Measurements from ENCODE around the gene UNC5C. TPM values are rescaled to one million over a fixed set of nuclear protein-coding genes. Genes with fewer than 3 reads are reported as not detected.

UNC5C gene
- total and polyA plus RNA-seq, 2 of the 8 experiments (the other 6 are each of a cell fraction or from before 2014, with no cell fraction given), result 0.30 to 1.3 TPM

- H4K20me1 ChIP-seq (replicated peaks in 1 of 2; ENCODE audit: control insufficient read depth in 1 of 2, insufficient read depth in 2 of 2, low read length in 2 of 2), result no peaks in the 10 kb centered on the region
- H2BK15ac ChIP-seq (ENCODE audit: low read length), result no peak overlapping the region
- H3K79me2 ChIP-seq (ENCODE audit: control insufficient read depth in 1 of 2, insufficient read depth in 2 of 2, low read length in 2 of 2), result no peaks in the 10 kb centered on the region
- no peak overlapping the region for H3K27ac ChIP-seq (ENCODE audit: low read depth, low read length)
- no peak overlapping the region for H2AFZ ChIP-seq (ENCODE audit: low read length)
- H3K4me3 ChIP-seq (ENCODE audit: extremely low read depth in 1 of 4, insufficient read depth in 2 of 4, low read depth in 3 of 4, low read length in 4 of 4), result no peak overlapping the region
- no peak overlapping the region for H4K8ac ChIP-seq (ENCODE audit: extremely low read depth, insufficient read depth, low read length)
- H3K18ac ChIP-seq (ENCODE audit: extremely low read depth, low read length), result no peak overlapping the region
- no peak overlapping the region for H3K9ac ChIP-seq (replicated peaks in 1 of 4; ENCODE audit: extremely low read depth in 1 of 4, low read depth in 3 of 4, low read length in 3 of 4)
- ChIA-PET POLR2A (ENCODE audit: partially characterized antibody) (no interaction called here), CTCF (ENCODE audit: partially characterized antibody) (interaction anchor here (0.9 kb wide), 2 partner anchors 18 to 51 kb away, joined by 3 read pairs; no protein-coding TSS in a partner anchor)
- no peak overlapping the region for H2BK20ac ChIP-seq (ENCODE audit: low read length)
- no peak overlapping the region for H2AK5ac ChIP-seq (ENCODE audit: low read depth, low read length)
- no peaks in the 10 kb centered on the region for H3K36me3 ChIP-seq (ENCODE audit: control insufficient read depth in 2 of 4, insufficient read depth in 4 of 4, low read length in 3 of 4)
- no peaks in the 10 kb centered on the region for H3K27me3 ChIP-seq (replicated peaks in 1 of 4; ENCODE audit: control insufficient read depth in 3 of 4, extremely low read depth in 1 of 4, insufficient read depth in 3 of 4, low read length in 3 of 4)
- no peak overlapping the region for H2BK12ac ChIP-seq (ENCODE audit: low read depth, low read length)
- WGBS, 2 experiments (ENCODE audit: extremely low coverage in 1 of 2, insufficient coverage in 1 of 2, insufficient read length in 1 of 2, insufficient replicate concordance in 2 of 2, low coverage in 1 of 2, low lambda C conversion rate in 2 of 2, missing lambda C conversion rate in 1 of 2), result 85% methylated on average over 5 of the region's 5 CpGs; no CpG with 5 or more reads in 1 of the 2 experiments
- DNase-seq (ENCODE audit: low read depth in 1 of 2, low spot score in 2 of 2) (no peak), FAIRE-seq (no peak)
- H3K4me2 ChIP-seq (ENCODE audit: insufficient read depth in 1 of 2, low read depth in 2 of 2, low read length in 2 of 2), result no peak overlapping the region
- H3K23ac ChIP-seq (ENCODE audit: insufficient read length), result no peak overlapping the region
- no peaks in the 10 kb centered on the region for H3K4me1 ChIP-seq (replicated peaks in 1 of 4; ENCODE audit: control insufficient read depth in 3 of 4, insufficient read depth in 4 of 4, low read length in 3 of 4)
- H4K91ac ChIP-seq (replicated peaks; ENCODE audit: insufficient read length, low read length), result no peak overlapping the region
- no peaks in the 10 kb centered on the region for H3K23me2 ChIP-seq (ENCODE audit: low read depth, low read length)
- no peaks in the 10 kb centered on the region for H3K79me1 ChIP-seq (ENCODE audit: low read depth, low read length)
- no peaks in the 10 kb centered on the region for H3K9me3 ChIP-seq (ENCODE audit: insufficient read depth in 2 of 2, low read depth in 1 of 2, low read length in 1 of 2)
- no peak overlapping the region for H4K5ac ChIP-seq (ENCODE audit: insufficient read length, low read depth, low read length)
- no peak overlapping the region for H2BK5ac ChIP-seq (ENCODE audit: low read depth, low read length)
- no peak overlapping the region for H3K4ac ChIP-seq (replicated peaks; ENCODE audit: insufficient read length, low read depth, low read length)
- no peak overlapping the region for H3K56ac ChIP-seq (replicated peaks; ENCODE audit: insufficient read length, low read depth, low read length)
- H3K14ac ChIP-seq (ENCODE audit: insufficient read length), result no peak overlapping the region
- H2BK120ac ChIP-seq (replicated peaks; ENCODE audit: low read depth, low read length), result no peak overlapping the region
- TF ChIP-seq FOSL1 (IDR thresholded peaks at IDR 0.05; ENCODE audit: insufficient read depth, low read depth, low read length) (no peak), POLR2AphosphoS5 (IDR thresholded peaks at IDR 0.05; ENCODE audit: low read depth, low read length) (no peak), NANOG (IDR thresholded peaks at IDR 0.05; ENCODE audit: insufficient read depth, low read depth, low read length, poor library complexity, severe bottlenecking) (no peak), KDM4A (IDR thresholded peaks at IDR 0.05; ENCODE audit: low read depth, low read length, severe bottlenecking) (no peak)
These were observed 329.7 kb downstream of the UNC5C start for GRCh38 chr4:95219109-95219508.
